H1 (cell line): Measurements from ENCODE around the gene GULP1. TPM values are rescaled to one million over a fixed set of nuclear protein-coding genes. Genes with fewer than 3 reads are reported as not detected.
"Not testable (repeated sequence)": the region's sequence is repeated elsewhere in the genome, so short reads cannot be mapped to it uniquely, and the experiment has no call there.

Experiments used
- CTCF ChIA-PET: fragments of 300-600 bp; sonication (Branson Sonifier 250); formaldehyde crosslinking; loops from one replicate; lab custom pipeline; 2021; ENCODE audit not compliant: partially characterized antibody; lab: Charles Lee
- POLR2A ChIA-PET: fragments of 300-600 bp; sonication (Branson Sonifier 250); formaldehyde crosslinking; loops from one replicate; lab custom pipeline; 2021; ENCODE audit warnings: inconsistent platforms; ENCODE audit not compliant: partially characterized antibody; lab: Charles Lee
- DNase-seq, 2 experiments: peaks; one replicate each; pipeline versions ENCODE4 v3.0.0 to v3.0.0-alpha.2; 2010 to 2022; ENCODE audit warnings: low spot score in 2 of 2, low read depth in 1 of 2, mixed read lengths in 1 of 2
- FAIRE-seq: peaks from 2 replicates; lab custom pipeline; 2011; peaks lifted over from hg19 to GRCh38; lab: Jason Lieb, UNC
- H2AFZ ChIP-seq: 2 replicates; pipeline ENCODE4 v1.8.1; 2012; ENCODE audit warnings: low read length, inconsistent platforms
- H2AK5ac ChIP-seq: 2 replicates; pipeline ENCODE4 v1.6.1; 2013; ENCODE audit warnings: low read depth, low read length
- H2BK120ac ChIP-seq: replicated peaks from 2 replicates; pipeline ENCODE3; 2013; ENCODE audit warnings: low read depth, low read length, inconsistent platforms
- H2BK12ac ChIP-seq: 2 replicates; pipeline ENCODE4 v1.6.1; 2013; ENCODE audit warnings: low read depth, low read length
- H2BK15ac ChIP-seq: 2 replicates; pipeline ENCODE4 v1.6.1; 2013; ENCODE audit warnings: low read length
- H2BK20ac ChIP-seq: 2 replicates; pipeline ENCODE4 v1.6.1; 2013; ENCODE audit warnings: low read length
- H2BK5ac ChIP-seq: 2 replicates; pipeline ENCODE4 v1.6.1; 2013; ENCODE audit warnings: low read depth, low read length
- H3K14ac ChIP-seq: 2 replicates; pipeline ENCODE4 v1.6.1; 2013; ENCODE audit warnings: inconsistent platforms; ENCODE audit not compliant: insufficient read length
- H3K18ac ChIP-seq: 2 replicates; pipeline ENCODE4 v1.6.1; 2013; ENCODE audit warnings: low read length; ENCODE audit errors: extremely low read depth
- H3K23ac ChIP-seq: 2 replicates; pipeline ENCODE4 v1.6.1; 2013; ENCODE audit warnings: inconsistent platforms; ENCODE audit not compliant: insufficient read length
- H3K23me2 ChIP-seq: 2 replicates; pipeline ENCODE4 v1.6.1; 2013; ENCODE audit warnings: low read depth, low read length
- H3K27ac ChIP-seq: 2 replicates; pipeline ENCODE4 v1.6.1; 2011; ENCODE audit warnings: low read depth, low read length, inconsistent platforms
- H3K27me3 ChIP-seq, 4 experiments: replicated peaks in 1 of 4; 1 replicate in 1 of 4; 2 replicates in 3 of 4; pipeline versions ENCODE4 v1.6.1 to v1.8.1; 2011 to 2013; ENCODE audit warnings: low read length in 3 of 4, mild to moderate bottlenecking in 3 of 4, inconsistent platforms in 2 of 4, mixed read lengths in 2 of 4, moderate library complexity in 1 of 4; ENCODE audit not compliant: control insufficient read depth in 3 of 4, insufficient read depth in 3 of 4; ENCODE audit errors: extremely low read depth in 1 of 4
- H3K36me3 ChIP-seq, 4 experiments: 2 replicates each; pipeline versions ENCODE4 v1.6.1 to v1.8.1; 2011 to 2013; ENCODE audit warnings: mild to moderate bottlenecking in 4 of 4, low read length in 3 of 4, moderate library complexity in 2 of 4, control low read depth in 1 of 4, inconsistent platforms in 1 of 4; ENCODE audit not compliant: insufficient read depth in 4 of 4, control insufficient read depth in 2 of 4
- H3K4ac ChIP-seq: replicated peaks from 2 replicates; pipeline ENCODE3; 2013; ENCODE audit warnings: low read length, low read depth, mixed read lengths, inconsistent platforms; ENCODE audit not compliant: insufficient read length
- H3K4me1 ChIP-seq, 4 experiments: replicated peaks in 1 of 4; 1 replicate in 1 of 4; 2 replicates in 3 of 4; pipeline versions ENCODE4 v1.6.1 to v1.8.1; 2011 to 2013; ENCODE audit warnings: low read length in 3 of 4, inconsistent platforms in 2 of 4, mixed read lengths in 1 of 4; ENCODE audit not compliant: insufficient read depth in 4 of 4, control insufficient read depth in 3 of 4
- H3K4me2 ChIP-seq, 2 experiments: 2 replicates each; pipeline versions ENCODE4 v1.6.1 to v1.8.1; 2011 to 2013; ENCODE audit warnings: low read depth in 2 of 2, low read length in 2 of 2, control low read depth in 1 of 2, inconsistent platforms in 1 of 2, mild to moderate bottlenecking in 1 of 2; ENCODE audit not compliant: insufficient read depth in 1 of 2
- H3K4me3 ChIP-seq, 4 experiments: fragments of 200-600, 300-600 bp in 1 of 4; sonication (generic), shearing (Covaris generic), sonication (Bioruptor Twin) in 1 of 4; 2 replicates each; pipeline versions ENCODE4 v1.5.1 to v1.8.1; 2011 to 2016; ENCODE audit warnings: low read length in 4 of 4, low read depth in 3 of 4, control low read depth in 2 of 4, inconsistent platforms in 2 of 4, mild to moderate bottlenecking in 2 of 4, mixed read lengths in 1 of 4, moderate library complexity in 1 of 4; ENCODE audit not compliant: insufficient read depth in 2 of 4; ENCODE audit errors: extremely low read depth in 1 of 4
- H3K56ac ChIP-seq: replicated peaks from 2 replicates; pipeline ENCODE3; 2013; ENCODE audit warnings: low read depth, mild to moderate bottlenecking, mixed read lengths, low read length, inconsistent platforms; ENCODE audit not compliant: insufficient read length
- H3K79me1 ChIP-seq: 2 replicates; pipeline ENCODE4 v1.6.1; 2013; ENCODE audit warnings: low read depth, low read length, control low read depth
- H3K79me2 ChIP-seq, 2 experiments: 2 replicates each; pipeline versions ENCODE4 v1.6.1 to v1.8.1; 2012 to 2013; ENCODE audit warnings: low read length in 2 of 2, mild to moderate bottlenecking in 2 of 2, inconsistent platforms in 1 of 2; ENCODE audit not compliant: insufficient read depth in 2 of 2, control insufficient read depth in 1 of 2
- H3K9ac ChIP-seq, 4 experiments: replicated peaks in 1 of 4; 1 replicate in 1 of 4; 2 replicates in 3 of 4; pipeline versions ENCODE4 v1.6.1 to v1.8.1; 2011 to 2013; ENCODE audit warnings: low read depth in 3 of 4, low read length in 3 of 4, control low read depth in 2 of 4, mild to moderate bottlenecking in 2 of 4, moderate library complexity in 2 of 4, inconsistent platforms in 1 of 4; ENCODE audit errors: extremely low read depth in 1 of 4
- H3K9me3 ChIP-seq, 2 experiments: 2 replicates each; pipeline versions ENCODE4 v1.6.1 to v1.8.1; 2012 to 2013; ENCODE audit warnings: mild to moderate bottlenecking in 2 of 2, moderate library complexity in 2 of 2, control low read depth in 1 of 2, inconsistent platforms in 1 of 2, low read depth in 1 of 2, low read length in 1 of 2, mixed read lengths in 1 of 2; ENCODE audit not compliant: insufficient read depth in 2 of 2
- H4K20me1 ChIP-seq, 2 experiments: replicated peaks in 1 of 2; 2 replicates each; pipeline versions ENCODE3 to v1.8.1; 2011 to 2013; ENCODE audit warnings: inconsistent platforms in 2 of 2, low read length in 2 of 2, mild to moderate bottlenecking in 1 of 2; ENCODE audit not compliant: insufficient read depth in 2 of 2, control insufficient read depth in 1 of 2
- H4K5ac ChIP-seq: 2 replicates; pipeline ENCODE4 v1.6.1; 2013; ENCODE audit warnings: low read length, low read depth, mixed read lengths, inconsistent platforms; ENCODE audit not compliant: insufficient read length
- H4K8ac ChIP-seq: 2 replicates; pipeline ENCODE4 v1.8.0; 2013; ENCODE audit warnings: mild to moderate bottlenecking, moderate library complexity, low read length, inconsistent platforms; ENCODE audit not compliant: insufficient read depth; ENCODE audit errors: extremely low read depth
- H4K91ac ChIP-seq: replicated peaks from 2 replicates; pipeline ENCODE3; 2013; ENCODE audit warnings: low read length, mixed read lengths, inconsistent platforms; ENCODE audit not compliant: insufficient read length
- WGBS, 2 experiments: shearing (Covaris generic) in 1 of 2; methylation state at CpG; one replicate each; pipeline versions ENCODE4 v1.1.6 to v1.1.7; 2013 to 2015; ENCODE audit warnings: low lambda C conversion rate in 2 of 2, mixed read lengths in 2 of 2, inconsistent platforms in 1 of 2, low coverage in 1 of 2, missing lambda C conversion rate in 1 of 2; ENCODE audit not compliant: insufficient replicate concordance in 2 of 2, insufficient coverage in 1 of 2, insufficient read length in 1 of 2; ENCODE audit errors: extremely low coverage in 1 of 2, missing lambda C conversion rate in 1 of 2; 5-methylcytosine and 5-hydroxymethylcytosine counted together
- polyA plus RNA-seq, 7 experiments: library from polyadenylated mRNA; depleted of rRNA in 3 of 7; stranded (reverse) in 5 of 7; unstranded in 2 of 7; fragments of >200 nt in 5 of 7; fragments of 200-250 nt in 2 of 7; gene quantifications; 1 replicate in 5 of 7; 2 replicates in 1 of 7; 4 replicates in 1 of 7; pipeline versions ENCODE4 v1.2.1 to v1.2.3, GENCODE V29; 2011 to 2013; ENCODE audit warnings: missing spikeins in 2 of 7, mixed read lengths in 2 of 7
- total RNA-seq: library from RNA; stranded (reverse); fragmentation: NEBNext Ultra II Directional; extraction: Animal tissue kit (Norgen Biotek cat#: 25700); gene quantifications from 2 replicates; pipeline ENCODE4 v1.2.1, GENCODE V29; 2021

GULP1 gene
- total and polyA plus RNA-seq, 2 of the 8 experiments (the other 6 are each of a cell fraction or from before 2014, with no cell fraction given): 69.7 to 139 TPM

DNA sequence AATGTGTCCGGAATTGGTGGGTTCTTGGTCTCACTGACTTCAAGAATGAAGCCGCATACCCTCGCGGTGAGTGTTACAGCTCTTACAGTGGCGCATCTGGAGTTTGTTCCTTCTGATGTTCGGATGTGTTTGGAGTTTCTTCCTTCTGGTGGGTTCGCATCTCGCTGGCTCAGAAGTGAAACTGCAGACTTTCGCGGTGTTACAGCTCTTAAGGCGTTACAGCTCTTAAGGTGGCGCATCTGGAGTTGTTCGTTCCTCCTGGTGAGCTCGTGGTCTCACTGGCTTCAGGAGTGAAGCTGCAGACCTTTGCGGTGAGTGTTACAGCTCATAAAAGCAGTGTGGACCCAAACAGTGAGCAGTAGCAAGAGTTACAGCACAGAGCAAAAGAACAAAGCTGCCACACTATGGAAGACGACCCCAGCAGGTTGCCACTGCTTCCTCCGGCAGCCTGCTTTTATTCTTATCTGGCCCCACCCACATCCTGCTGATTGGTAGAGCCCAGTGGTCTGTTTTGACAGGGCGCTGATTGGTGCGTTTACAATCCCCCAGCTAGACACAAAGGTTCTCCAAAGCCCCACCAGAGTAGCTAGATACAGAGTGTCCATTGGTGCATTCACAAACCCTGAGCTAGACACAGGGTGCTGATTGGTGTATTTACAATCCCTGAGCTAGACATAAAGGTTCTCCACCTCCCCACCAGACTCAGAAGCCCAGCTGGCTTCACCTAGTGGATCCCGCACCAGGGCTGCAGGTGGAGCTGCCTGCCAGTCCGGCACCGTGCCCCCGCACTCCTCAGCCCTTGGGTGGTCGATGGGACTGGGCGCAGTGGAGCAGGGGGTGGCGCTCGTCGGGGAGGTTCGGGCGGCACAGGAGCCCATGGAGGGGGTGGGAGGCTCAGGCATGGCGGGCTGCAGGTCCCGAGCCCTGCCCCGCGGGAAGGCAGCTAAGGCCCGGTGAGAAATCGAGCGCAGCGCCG, 314.2 kb downstream of the GULP1 start:
- H3K79me1 ChIP-seq, H3K36me3 ChIP-seq, H2BK120ac ChIP-seq, DNase-seq, H3K4me2 ChIP-seq, H3K27me3 ChIP-seq, H3K4me3 ChIP-seq, H3K23me2 ChIP-seq, H2AK5ac ChIP-seq, POLR2A ChIA-PET, H3K56ac ChIP-seq, H3K79me2 ChIP-seq, H3K4ac ChIP-seq, H4K8ac ChIP-seq, H3K9ac ChIP-seq, H3K9me3 ChIP-seq, H2BK12ac ChIP-seq, H2BK20ac ChIP-seq, H4K91ac ChIP-seq, H2AFZ ChIP-seq, H3K27ac ChIP-seq, H3K14ac ChIP-seq, H3K23ac ChIP-seq, H3K18ac ChIP-seq, H4K20me1 ChIP-seq, FAIRE-seq, H4K5ac ChIP-seq, H3K4me1 ChIP-seq, H2BK15ac ChIP-seq: not testable (repeated sequence)
- H2BK5ac ChIP-seq: 0 out of 2 replicates have a peak overlapping the region, but pooled peaks have one; percentile 6
- CTCF ChIA-PET: interaction anchor here (0.6 kb wide), 1 partner anchor 376 kb away, joined by 3 read pairs; no protein-coding TSS in a partner anchor
- 93% methylated on average over 25 of the region's 39 CpGs; no CpG with 5 or more reads in 1 of the 2 experiments for WGBS, 2 experiments
